ENCODE results near the gene MATN1.

MATN1 gene

GRCh38 chr1:30730346-30731108 lies 7.1 kb upstream of the MATN1 start:
- DNase-seq = no peak

GRCh38 chr1:30729901-30730300 lies 6.5 kb upstream of the MATN1 start:
- no peak for DNase-seq

- DNase-seq = no peak
Measured at GRCh38 chr1:30728832-30729638, 5.7 kb upstream of the MATN1 start.

GRCh38 chr1:30728340-30728739 lies 5.0 kb upstream of the MATN1 start:
- DNase-seq = no peak

- DNase-seq = no peak
Measured at GRCh38 chr1:30727824-30728223, 4.4 kb upstream of the MATN1 start.

- DNase-seq = no peak
Measured at GRCh38 chr1:30726773-30727684, 3.6 kb upstream of the MATN1 start.

GRCh38 chr1:30726236-30726635 lies 2.9 kb upstream of the MATN1 start:
- peak; percentile 58 for DNase-seq

- no peak for DNase-seq
Measured at GRCh38 chr1:30725450-30726095, 2.2 kb upstream of the MATN1 start.

- DNase-seq = no peak
Measured at GRCh38 chr1:30724655-30725421, 1.5 kb upstream of the MATN1 start.

GRCh38 chr1:30724175-30724574 lies 790 bp upstream of the MATN1 start:
- DNase-seq = no peak

GRCh38 chr1:30721812-30722537 lies 1.4 kb downstream of the MATN1 start:
- peak; percentile 18 for DNase-seq

GRCh38 chr1:30721341-30721793 lies 2.0 kb downstream of the MATN1 start:
- no peak for DNase-seq

GRCh38 chr1:30720271-30721223 lies 2.8 kb downstream of the MATN1 start:
- peak; percentile 16 for DNase-seq

- DNase-seq = peak; percentile 71
Measured at GRCh38 chr1:30719406-30720270, 3.7 kb downstream of the MATN1 start.

- DNase-seq = peak; percentile 98
Measured at GRCh38 chr1:30718636-30719405, 4.6 kb downstream of the MATN1 start.

GRCh38 chr1:30718091-30718635 lies 5.2 kb downstream of the MATN1 start:
- DNase-seq = peak; percentile 99

GRCh38 chr1:30716646-30717045 lies 6.7 kb downstream of the MATN1 start:
- DNase-seq = no peak

- no peak for DNase-seq
Measured at GRCh38 chr1:30715886-30716285, 7.5 kb downstream of the MATN1 start.

Data from NCI-H2171 treated with DMSO at 0.1 percent for 48 hours (cell line).